ENCODE data around the gene VEGFA. TPM values are rescaled to one million over a fixed set of nuclear protein-coding genes. Genes with fewer than 3 reads are reported as not detected.

Gene VEGFA
- total and polyA plus RNA-seq, 9 donors: 19.2 to 123 (median 44.7) TPM

DNA sequence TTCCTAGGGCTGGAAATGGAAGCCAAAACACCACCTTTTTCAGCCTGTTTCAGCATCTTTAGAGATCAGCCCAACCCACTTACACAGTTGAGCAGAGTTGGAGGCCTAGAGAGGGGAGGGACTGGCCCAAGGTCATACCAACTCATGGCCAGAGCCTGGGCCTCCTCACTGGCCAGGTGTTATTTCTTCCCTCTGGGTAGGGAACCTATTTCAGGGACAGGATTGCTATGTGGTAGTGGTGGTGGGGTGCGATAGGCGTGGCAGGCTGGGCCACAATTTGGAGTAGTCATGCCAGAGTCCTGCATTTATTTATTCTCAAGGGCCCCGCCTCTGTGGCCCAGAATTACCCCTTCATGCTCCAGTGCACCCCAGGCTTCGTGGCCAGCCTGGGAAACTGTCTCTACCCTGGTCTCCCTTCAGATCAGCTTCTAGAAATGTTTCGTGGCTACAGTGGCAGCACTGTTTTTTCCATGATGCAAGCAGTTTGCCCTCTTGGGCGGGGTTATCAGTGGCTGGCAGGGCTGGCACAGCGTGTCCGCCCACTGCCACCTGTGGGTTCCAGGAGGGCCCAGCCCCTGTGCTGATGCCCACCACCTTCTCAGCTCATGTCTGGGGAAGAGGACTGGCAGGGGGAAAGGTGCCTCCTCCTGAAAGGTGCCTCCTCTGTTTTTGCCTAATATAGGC lies 6.2 kb downstream of the VEGFA start:
- no peak overlapping the region for H3K27ac ChIP-seq

DNA sequence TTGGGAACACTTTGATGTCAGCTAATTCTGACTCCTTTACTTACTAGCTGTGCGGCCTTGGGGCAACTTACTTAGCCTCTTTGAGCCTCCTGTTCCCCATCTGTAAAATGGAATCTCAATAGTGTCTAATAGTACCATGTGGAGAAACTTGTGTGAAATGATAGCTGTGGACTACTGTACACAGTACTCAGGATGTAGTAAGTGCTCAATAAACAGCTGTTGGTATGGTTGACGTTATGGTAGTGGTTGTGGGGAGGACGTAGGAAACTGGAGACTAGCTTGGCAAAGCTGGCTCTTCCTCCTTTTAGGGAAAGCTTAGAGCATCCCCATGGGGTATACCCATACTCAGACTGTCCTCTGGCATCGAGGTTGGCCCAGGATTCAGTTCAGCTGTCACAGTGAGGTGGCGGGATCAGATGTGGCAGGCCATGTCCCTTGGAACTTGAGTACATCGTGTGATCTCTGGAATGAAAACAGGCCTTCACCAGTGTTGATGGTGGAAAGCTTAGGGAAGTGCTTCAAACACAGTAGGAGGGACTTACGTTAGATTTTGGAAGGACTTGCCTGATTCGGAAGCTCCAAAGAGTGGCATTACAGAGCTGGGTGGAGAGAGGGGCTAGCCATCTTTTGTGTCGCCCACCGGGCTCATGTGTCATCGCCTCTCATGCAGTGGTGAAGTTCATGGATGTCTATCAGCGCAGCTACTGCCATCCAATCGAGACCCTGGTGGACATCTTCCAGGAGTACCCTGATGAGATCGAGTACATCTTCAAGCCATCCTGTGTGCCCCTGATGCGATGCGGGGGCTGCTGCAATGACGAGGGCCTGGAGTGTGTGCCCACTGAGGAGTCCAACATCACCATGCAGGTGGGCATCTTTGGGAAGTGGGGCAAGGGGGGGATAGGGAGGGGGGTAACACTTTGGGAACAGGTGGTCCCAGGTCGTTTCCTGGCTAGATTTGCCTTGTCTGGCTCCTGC lies 7.1 kb downstream of the VEGFA start:
- 85 to 90% (median 89%) methylated on average over 18 of the region's 18 CpGs for WGBS, 3 donors
- Histone ChIP-seq H3K4me1 (ENCODE audit: insufficient read depth) (peaks cover 11% of the 10 kb centered on the region), H3K27me3 (no peaks in the 10 kb centered on the region), H3K9me3 (no peaks in the 10 kb centered on the region), H3K27ac (no peak overlapping the region), H3K36me3 (no peaks in the 10 kb centered on the region), H3K4me3 (no peak overlapping the region)
- DNase-seq: peak in 1 of 5 donors; percentile 14
- intact Hi-C loops (cut with DNase I): no loop called here
- TF ChIP-seq, protein P1, sequence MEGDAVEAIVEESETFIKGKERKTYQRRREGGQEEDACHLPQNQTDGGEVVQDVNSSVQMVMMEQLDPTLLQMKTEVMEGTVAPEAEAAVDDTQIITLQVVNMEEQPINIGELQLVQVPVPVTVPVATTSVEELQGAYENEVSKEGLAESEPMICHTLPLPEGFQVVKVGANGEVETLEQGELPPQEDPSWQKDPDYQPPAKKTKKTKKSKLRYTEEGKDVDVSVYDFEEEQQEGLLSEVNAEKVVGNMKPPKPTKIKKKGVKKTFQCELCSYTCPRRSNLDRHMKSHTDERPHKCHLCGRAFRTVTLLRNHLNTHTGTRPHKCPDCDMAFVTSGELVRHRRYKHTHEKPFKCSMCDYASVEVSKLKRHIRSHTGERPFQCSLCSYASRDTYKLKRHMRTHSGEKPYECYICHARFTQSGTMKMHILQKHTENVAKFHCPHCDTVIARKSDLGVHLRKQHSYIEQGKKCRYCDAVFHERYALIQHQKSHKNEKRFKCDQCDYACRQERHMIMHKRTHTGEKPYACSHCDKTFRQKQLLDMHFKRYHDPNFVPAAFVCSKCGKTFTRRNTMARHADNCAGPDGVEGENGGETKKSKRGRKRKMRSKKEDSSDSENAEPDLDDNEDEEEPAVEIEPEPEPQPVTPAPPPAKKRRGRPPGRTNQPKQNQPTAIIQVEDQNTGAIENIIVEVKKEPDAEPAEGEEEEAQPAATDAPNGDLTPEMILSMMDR (IDR thresholded peaks at IDR 0.05): no peak
- TF ChIP-seq EP300 (IDR thresholded peaks at IDR 0.05) (no peak), POLR2A (IDR thresholded peaks at IDR 0.05) (no peak)

More for the DNA sequence above, 6.2 kb downstream of the VEGFA start:
- peak in 1 of 5 donors; percentile 11 for DNase-seq
- TF ChIP-seq POLR2A (IDR thresholded peaks at IDR 0.05) (no peak), EP300 (IDR thresholded peaks at IDR 0.05) (no peak)
- TF ChIP-seq, protein P1 (IDR thresholded peaks at IDR 0.05): no peak
- Histone ChIP-seq H3K27me3 (no peaks in the 10 kb centered on the region), H3K4me3 (no peak overlapping the region), H3K4me1 (ENCODE audit: insufficient read depth) (peaks cover 11% of the 10 kb centered on the region), H3K36me3 (no peaks in the 10 kb centered on the region), H3K9me3 (no peaks in the 10 kb centered on the region)
- 90 to 95% (median 92%) methylated on average over 8 of the region's 8 CpGs for WGBS, 3 donors
- intact Hi-C loops (cut with DNase I): no loop called here

DNA sequence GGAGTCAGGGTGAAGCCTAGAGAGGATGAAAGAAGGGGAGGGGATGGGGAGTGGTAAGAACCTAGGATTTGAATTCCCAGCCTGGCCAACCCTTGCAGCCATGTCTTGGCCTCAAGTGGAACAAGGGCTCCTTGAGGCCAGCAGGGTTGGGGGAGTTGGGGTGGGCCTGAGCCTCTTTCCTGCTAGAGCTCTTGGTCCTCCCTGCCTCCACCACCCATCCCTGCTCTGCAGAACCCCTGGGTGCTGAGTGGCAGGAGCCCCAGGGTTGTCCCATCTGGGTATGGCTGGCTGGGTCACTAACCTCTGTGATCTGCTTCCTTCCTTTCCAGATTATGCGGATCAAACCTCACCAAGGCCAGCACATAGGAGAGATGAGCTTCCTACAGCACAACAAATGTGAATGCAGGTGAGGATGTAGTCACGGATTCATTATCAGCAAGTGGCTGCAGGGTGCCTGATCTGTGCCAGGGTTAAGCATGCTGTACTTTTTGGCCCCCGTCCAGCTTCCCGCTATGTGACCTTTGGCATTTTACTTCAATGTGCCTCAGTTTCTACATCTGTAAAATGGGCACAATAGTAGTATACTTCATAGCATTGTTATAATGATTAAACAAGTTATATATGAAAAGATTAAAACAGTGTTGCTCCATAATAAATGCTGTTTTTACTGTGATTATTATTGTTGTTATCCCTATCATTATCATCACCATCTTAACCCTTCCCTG lies 8.3 kb downstream of the VEGFA start:
- no peaks in the 10 kb centered on the region for H3K27me3 ChIP-seq

More for the DNA sequence above, 8.3 kb downstream of the VEGFA start:
- TF ChIP-seq EP300 (IDR thresholded peaks at IDR 0.05): no peak
- TF ChIP-seq POLR2A (IDR thresholded peaks at IDR 0.05): no peak
- TF ChIP-seq, protein P1 (IDR thresholded peaks at IDR 0.05): no peak
- no peaks in the 10 kb centered on the region for H3K9me3 ChIP-seq
- H3K4me1 ChIP-seq (ENCODE audit: insufficient read depth): peaks cover 7% of the 10 kb centered on the region
- H3K4me3 ChIP-seq: no peak overlapping the region
- no peaks in the 10 kb centered on the region for H3K36me3 ChIP-seq
- intact Hi-C loops (cut with DNase I): no loop called here
- DNase-seq: peak in 1 of 5 donors; percentile 14
- 74 to 85% (median 79%) methylated on average over 4 of the region's 4 CpGs for WGBS, 3 donors
- no peak overlapping the region for H3K27ac ChIP-seq
